Choroid plexus epithelial cell (primary cell): ENCODE measurements around the gene VAV2.

Source experiments
- DNase-seq: peaks from one replicate; pipeline ENCODE4 v3.0.0-alpha.2; 2010; ENCODE audit warnings: low read depth
- H3K4me3 ChIP-seq: 2 replicates; pipeline ENCODE4 v1.5.1; 2011; ENCODE audit warnings: low read depth, mild to moderate bottlenecking, control low read depth, low read length, moderate library complexity
- CTCF ChIP-seq: conservative IDR thresholded peaks from 2 replicates; pipeline ENCODE4 v1.5.1; 2011; ENCODE audit warnings: low read depth, mild to moderate bottlenecking, control low read depth, inconsistent platforms, low read length, moderate library complexity

Gene VAV2

GRCh38 chr9:133964463-133964862 lies 27.7 kb downstream of the VAV2 start:
- no peak for DNase-seq
- no peak overlapping the region for H3K4me3 ChIP-seq
- no peak for TF ChIP-seq CTCF

GRCh38 chr9:133963166-133963565 lies 29.0 kb downstream of the VAV2 start:
- DNase-seq = no peak
- H3K4me3 ChIP-seq = no peak overlapping the region
- no peak for TF ChIP-seq CTCF

- no peak overlapping the region for H3K4me3 ChIP-seq
- no peak for DNase-seq
- TF ChIP-seq CTCF = no peak
Measured at GRCh38 chr9:133962341-133962740, 29.8 kb downstream of the VAV2 start.

GRCh38 chr9:133961226-133962165 lies 30.6 kb downstream of the VAV2 start:
- TF ChIP-seq CTCF = no peak
- H3K4me3 ChIP-seq = no peak overlapping the region
- DNase-seq = no peak

GRCh38 chr9:133960568-133961129 lies 31.5 kb downstream of the VAV2 start:
- no peak overlapping the region for H3K4me3 ChIP-seq
- TF ChIP-seq CTCF = no peak
- no peak for DNase-seq

GRCh38 chr9:133959966-133960567 lies 32.1 kb downstream of the VAV2 start:
- no peak for TF ChIP-seq CTCF
- DNase-seq = no peak

More at GRCh38 chr9:133959966-133960567, 32.1 kb downstream of the VAV2 start:
- H3K4me3 ChIP-seq = no peak overlapping the region
